ENCODE results near the gene IGFL2. TPM values are rescaled to one million over a fixed set of nuclear protein-coding genes. Genes with fewer than 3 reads are reported as not detected.
"Not testable (repeated sequence)": the region's sequence is repeated elsewhere in the genome, so short reads cannot be mapped to it uniquely, and the experiment has no call there.

Gene IGFL2
- total RNA-seq, 1 experiment from 2014 or later: not detected

DNA sequence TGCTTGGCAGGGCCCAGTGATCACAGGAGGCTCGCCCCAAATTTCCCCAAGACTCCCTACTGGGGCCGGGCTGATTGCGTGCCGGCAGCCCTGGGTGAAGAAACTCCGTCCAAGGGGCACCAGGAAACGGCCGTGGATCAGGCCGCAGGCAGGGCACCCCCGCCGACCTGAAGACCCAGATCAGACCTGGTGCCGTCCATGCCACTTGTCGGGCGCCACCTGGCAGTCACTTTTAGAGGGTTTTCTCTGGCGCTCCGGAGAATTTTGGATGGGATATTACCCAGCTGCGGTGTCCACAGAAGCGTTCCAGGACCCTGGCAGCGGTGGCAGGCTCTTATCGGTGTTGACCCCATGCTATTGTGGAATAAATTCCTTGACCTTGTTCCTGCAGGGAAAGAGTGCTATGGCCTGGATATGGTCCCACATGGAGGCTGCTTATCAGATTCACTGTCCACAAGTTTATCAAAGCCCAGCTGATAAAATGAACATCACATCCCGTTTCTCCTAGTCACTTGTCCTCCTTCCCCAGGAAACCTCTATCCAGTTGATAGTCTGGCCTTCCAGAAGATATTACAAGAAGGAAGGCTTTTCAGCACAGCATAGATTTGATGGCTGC, 38.2 kb downstream of the IGFL2 start:
- DNase-seq (ENCODE audit: extremely low read depth, low read depth): no peak

DNA sequence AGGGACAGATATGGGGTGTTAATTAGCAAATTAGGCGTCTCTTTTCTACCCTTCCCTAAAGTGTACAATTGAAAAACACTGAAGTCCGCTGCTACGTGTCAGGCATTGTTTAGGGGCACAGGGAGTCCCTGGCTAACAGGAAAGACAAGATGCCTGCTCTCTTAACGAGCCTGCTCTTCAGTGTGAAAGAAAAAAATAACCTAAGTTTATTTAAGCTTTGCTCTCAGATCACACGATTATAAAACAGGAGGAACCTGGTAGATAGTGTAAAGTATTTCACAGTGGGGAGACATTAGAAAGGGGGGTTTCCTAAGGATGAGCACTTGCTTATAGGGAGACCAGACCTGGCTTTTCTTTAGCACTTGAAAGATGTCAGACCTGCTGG, 38.7 kb downstream of the IGFL2 start:
- no peak for DNase-seq (ENCODE audit: extremely low read depth, low read depth)

DNA sequence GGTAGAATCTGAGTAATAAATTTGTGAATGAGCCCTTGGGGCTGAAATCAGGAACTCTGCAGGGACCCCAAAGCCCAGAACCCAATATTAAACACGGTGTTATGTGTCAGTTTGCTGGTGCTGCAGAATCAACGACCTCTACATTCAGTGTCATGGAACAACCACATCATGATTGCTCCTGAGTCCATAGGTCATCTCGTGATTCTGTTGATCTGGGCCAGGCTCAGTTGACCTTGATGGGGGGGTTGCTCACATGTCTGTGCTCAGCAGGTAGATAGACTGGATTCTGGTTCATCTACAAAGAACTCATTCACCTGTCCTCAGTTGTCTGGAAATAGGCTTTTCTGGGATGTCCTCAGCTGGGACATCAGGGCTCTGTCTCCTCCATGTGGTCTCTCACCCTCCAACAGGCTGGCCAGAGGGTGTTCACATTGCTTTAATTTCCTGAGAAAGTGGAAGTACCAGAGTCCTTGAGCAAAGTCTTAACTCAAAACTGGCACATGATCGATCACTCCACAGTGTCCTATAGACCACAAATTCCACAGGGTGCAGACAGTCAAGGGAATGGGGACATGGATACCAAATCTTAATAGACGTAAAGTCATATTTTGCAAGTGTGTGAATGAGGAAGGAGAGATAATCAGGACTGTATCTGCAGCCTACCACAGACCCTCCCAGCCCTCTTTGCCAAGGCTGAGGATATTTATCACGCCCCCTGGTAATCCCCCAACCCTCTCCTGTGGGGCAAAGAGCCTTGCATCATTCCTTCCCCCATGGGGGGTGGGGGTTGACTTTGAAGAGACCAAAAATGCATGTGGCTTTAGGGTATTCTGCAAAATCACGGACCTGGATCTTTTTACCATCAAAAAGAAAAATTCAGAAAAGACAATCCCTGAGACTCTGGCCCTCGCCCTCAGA, 42.2 kb downstream of the IGFL2 start:
- DNase-seq (ENCODE audit: extremely low read depth, low read depth): no peak

DNA sequence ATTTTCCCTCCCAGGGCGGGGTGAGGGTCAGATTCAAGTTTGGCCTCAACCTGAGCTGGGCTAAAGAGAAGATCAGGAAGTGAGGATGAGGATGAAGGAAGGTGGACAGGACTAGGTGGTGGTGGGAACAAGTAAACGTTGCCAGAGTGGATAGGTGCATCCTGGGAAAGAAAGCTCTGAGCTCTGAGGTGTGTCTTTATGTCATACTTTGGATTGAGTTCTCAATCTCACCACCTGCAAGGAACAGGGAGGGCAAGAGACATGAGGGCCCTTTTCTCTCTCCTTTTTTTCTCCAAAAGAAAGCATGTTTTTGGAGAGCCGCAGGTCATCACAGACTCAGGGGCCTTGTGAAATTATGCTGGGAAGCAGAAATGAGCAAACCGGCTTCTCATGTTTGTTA, 43.3 kb downstream of the IGFL2 start:
- no peak for DNase-seq (ENCODE audit: extremely low read depth, low read depth)

DNA sequence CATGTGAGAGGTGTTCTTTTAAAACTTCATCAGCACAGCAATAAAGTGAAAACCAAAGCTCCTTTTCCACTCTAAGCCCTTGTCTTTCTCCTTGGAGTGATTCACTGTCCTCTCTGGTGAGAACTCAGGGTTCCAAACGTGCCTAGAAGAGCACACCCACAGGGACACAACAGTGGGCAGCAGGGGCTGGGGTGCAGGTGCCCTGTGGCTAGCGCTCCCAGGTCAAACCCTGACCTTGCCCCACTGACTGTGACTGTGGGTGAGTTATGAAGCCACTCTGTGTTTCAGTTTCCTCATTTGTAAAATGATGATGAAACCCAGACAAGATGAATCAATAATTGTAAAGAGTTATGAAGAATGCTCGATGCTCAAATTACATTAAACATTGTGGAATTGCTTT, 43.9 kb downstream of the IGFL2 start:
- DNase-seq (ENCODE audit: extremely low read depth, low read depth): no peak

DNA sequence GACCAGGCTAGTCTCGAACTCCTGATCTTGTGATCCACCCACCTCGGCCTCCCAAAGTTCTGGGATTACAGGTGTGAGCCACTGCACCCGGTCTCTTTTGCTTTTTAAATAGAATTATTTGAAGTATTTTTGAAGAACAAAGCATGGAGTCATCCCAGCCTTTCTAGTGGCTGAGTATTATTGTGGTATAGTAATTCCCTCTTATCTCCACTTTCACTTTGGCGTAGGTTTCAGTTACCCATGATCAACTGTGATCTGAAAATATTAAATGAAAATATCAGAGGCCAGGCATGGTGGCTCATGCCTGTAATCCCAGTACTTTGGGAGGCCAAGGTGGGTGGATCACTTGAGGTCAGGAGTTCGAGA, 44.6 kb downstream of the IGFL2 start:
- DNase-seq (ENCODE audit: extremely low read depth, low read depth): not testable (repeated sequence)

DNA sequence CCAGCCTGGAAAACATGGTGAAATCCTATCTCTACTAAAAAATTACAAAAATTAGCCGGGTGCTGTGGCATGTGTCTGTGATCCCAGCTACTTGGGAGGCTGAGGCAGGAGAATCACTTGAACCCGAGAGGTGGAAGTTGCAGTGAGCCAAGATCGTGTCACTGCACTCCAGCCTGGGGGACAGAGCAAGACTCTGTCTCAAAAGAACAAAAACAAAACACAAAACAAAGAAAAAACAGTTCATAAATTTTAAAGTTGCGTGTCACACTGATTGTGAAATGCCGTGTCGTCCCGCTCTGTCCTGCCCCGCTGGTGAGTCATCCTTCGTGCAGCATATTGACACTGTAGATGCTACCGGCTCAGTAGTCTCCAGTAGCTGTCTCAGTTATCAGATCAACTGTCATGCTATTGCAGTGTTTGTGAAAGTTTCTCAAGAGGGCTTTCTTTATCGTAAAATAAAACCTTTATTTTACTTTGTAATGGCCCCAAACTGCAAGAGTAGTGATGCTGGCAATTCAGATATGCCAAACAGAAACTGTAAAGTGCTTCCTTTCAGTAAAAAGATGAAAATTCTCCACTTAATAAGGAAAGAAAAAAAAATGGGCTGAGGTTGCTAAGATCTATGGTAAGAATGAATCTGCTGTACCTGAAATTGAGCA, 45.1 kb downstream of the IGFL2 start:
- peak; percentile 80 for DNase-seq (ENCODE audit: extremely low read depth, low read depth)

DNA sequence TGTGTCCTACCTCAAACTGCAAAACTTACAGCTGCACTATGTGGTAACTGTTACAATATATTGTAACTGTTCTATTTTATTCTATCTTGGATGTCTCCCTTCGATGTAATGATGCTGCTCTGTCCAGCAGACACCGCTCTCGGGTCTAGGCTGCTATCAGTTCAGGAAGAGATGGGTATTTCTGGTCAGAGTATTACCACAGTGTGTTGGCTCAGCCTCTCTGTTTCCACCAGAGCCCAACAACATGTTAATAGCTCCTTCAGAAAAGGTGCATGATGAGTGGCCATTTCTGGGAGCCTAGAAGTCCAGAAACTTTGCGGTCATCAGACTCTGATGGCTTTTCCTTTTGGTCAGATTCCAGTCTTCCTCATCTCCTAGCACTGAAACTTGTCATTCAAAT, 45.6 kb downstream of the IGFL2 start:
- no peak for DNase-seq (ENCODE audit: extremely low read depth, low read depth)

DNA sequence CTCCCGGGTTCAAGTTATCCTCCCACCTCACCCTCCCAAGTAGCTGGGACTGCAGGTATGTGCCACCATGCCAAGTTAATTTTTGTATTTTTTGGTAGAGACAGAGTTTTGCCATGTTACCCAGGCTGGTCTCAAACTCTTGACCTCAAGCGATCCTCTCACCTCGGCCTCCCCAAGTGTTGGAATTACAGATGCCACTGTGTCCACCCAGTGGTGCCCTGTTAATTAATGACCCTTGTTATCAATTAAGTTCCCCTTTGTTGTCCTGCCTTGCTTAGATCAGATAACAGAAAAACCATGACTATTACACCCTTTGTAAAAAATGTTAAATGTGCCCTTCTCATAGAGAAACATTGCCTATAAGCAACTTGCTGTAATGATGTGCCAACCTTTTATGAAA, 47.1 kb downstream of the IGFL2 start:
- no peak for DNase-seq (ENCODE audit: extremely low read depth, low read depth)

DNA sequence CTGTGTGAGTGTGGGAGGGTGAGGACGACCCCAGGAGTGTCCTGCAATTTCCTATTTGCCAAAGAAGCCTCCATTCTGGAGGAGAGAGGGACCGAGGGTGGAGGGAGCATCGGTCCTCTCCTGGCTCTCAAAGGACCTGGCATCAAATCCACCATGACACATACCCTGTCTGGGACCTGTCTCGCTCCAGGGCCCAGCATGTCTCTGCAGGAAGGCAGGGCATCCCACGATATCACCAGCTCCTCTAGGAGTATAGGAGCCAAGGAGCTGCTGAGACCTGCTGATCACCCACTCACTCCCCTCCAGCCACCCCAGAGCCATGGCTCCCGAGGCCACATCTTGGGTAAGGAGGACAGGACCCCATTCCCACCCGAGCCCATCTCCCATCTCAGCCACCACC, 47.9 kb downstream of the IGFL2 start:
- DNase-seq (ENCODE audit: extremely low read depth, low read depth): not testable (repeated sequence)

DNA sequence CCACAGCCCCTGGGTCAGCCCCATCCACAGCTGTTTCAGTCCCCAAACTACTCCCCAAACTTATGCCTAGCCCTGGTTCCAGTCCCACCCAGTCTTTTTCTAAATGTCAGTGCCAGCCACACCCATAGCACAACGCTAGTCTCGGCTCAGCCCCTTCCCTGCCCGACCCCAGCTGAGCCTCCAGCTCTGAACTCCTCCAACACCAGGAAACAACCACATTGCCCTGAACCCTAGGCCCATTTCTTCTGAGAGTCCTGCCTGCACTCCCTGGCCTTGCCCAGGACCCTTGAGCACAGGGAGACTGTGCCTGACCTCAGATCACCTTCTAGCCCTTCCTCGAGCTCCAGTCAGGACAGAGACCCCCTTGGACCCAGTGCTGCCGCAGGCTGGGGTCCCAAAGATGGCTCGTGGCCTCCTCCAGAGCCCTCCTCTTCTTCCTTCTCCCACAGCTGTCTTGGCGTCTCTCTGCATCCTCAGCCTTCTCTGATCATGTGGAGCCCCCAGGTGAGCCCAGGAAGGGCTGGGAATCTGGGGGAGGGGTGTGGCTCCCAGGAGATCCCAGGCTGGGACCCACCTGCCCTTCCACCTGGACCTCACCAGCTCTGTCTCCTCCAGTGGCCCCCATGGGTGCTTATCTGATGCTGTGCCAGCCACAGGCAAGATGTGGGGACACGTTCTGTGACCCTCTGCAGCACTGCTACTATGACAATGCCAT, 48.5 kb downstream of the IGFL2 start:
- DNase-seq (ENCODE audit: extremely low read depth, low read depth): no peak

DNA sequence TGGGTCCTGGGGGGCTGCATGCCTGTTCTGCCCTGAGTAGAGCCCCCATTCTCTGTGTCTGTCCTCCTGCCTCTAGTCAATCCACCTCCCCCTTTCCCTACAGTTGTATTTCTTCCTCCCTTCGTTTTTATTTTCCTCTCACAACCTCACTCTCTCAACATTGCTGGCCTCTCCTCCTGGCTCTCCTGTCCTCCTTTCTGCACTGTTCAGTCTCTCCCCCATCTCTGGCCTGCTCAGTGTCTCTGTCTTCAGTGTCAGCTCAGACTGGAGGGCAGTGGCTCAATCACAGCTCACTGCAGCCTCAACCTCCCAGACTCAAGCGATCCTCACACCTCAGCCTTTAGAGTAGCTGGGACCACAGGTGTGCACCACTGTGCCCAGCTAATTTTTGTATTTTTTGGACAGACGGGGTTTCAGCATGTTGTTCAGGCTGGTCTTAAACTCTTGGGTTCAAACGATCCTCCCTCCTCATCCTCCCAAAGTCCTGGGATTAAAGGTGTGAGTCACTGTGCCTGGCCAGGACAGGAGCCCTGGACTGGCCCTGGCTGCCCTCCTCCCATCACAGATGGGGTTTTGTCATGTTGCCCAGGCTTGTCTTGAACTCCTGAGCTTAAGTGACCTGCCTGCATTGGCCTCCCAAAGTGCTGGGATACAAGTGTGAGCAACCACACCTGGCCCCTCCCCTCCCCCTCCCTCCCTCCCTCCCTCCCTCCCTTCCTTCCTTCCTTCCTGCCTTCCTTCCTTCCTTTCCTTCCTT, 49.5 kb downstream of the IGFL2 start:
- no peak for DNase-seq (ENCODE audit: extremely low read depth, low read depth)

DNA sequence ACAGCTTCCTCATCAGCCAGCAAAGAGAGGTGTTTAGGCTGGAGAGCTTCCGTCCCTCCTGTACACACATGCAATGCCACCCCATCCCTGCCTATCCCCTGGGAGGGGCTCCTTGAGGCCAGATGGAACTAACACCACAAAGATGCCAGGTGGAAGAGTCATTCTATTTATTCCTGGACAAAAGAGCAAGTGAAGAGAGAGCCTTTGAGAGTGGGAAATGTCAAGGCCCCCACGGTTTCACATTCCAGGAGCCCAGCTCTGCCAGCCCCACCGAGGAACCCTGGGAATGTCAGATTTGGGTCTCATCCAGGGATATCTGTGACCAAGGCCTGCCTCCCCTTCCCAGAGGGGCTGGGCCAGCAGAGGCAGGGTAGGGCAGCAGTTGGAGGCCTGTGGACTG, 50.7 kb downstream of the IGFL2 start:
- no peak for DNase-seq (ENCODE audit: extremely low read depth, low read depth)

DNA sequence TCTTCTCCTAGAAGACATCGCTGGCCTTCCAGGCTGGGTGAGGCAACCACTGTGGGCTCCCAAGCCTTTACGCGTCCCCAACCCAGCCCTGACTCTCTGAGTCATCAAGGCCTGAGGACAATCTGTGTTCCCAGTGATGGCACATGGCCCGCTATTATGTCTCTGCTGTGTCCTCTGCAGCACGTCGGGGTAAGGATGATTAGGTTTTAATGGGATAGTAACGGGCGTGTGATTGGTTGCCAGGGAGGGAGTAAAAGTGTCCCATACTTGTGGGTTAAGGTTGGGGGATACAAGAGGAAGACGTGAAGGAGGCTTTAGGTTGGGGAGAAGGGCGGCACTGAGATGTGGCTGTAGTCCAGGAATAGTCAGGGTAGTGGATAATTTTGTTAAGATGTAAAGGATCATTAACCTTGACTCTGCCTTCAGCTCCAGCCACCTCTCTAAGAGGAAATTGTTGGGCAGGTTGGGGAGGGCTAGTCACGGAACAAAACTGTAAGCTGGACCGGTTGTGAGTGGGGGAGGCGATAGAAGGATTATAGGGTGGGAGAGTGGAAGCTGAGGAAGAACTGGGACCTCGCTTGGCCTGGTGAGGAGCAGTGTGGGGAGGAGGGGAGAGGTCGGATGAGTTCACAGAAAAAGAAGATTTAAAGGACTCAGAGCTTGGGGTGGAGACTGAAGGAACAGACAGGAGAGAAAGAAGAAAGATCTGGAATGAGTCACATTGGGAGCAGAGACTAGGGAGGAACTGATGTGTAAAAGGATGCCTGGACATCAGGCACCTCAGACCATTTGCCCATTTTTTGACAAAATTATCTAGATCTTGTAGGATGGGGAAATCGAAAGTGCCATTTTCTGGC, 53.6 kb downstream of the IGFL2 start:
- no peak for DNase-seq (ENCODE audit: extremely low read depth, low read depth)

DNA sequence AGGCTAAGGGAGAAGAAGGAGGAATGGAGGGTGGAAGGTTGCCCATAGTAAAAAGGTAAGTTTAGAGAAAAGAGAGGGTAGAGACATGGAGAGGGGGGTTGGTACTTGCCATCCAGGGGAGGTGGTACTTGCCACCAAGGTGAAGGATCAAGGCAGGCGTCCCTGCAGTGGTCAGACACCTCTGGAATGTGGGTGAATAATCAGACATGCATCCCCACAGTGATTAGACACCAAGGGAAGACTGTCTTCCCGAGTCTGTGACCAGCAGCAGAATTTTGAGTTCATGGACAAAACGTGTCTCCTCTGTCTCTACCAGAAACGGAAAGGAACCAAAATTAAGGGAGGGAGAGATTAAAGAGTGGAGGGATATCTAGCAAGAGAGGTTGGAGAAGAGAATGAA, 54.4 kb downstream of the IGFL2 start:
- DNase-seq (ENCODE audit: extremely low read depth, low read depth): no peak

DNA sequence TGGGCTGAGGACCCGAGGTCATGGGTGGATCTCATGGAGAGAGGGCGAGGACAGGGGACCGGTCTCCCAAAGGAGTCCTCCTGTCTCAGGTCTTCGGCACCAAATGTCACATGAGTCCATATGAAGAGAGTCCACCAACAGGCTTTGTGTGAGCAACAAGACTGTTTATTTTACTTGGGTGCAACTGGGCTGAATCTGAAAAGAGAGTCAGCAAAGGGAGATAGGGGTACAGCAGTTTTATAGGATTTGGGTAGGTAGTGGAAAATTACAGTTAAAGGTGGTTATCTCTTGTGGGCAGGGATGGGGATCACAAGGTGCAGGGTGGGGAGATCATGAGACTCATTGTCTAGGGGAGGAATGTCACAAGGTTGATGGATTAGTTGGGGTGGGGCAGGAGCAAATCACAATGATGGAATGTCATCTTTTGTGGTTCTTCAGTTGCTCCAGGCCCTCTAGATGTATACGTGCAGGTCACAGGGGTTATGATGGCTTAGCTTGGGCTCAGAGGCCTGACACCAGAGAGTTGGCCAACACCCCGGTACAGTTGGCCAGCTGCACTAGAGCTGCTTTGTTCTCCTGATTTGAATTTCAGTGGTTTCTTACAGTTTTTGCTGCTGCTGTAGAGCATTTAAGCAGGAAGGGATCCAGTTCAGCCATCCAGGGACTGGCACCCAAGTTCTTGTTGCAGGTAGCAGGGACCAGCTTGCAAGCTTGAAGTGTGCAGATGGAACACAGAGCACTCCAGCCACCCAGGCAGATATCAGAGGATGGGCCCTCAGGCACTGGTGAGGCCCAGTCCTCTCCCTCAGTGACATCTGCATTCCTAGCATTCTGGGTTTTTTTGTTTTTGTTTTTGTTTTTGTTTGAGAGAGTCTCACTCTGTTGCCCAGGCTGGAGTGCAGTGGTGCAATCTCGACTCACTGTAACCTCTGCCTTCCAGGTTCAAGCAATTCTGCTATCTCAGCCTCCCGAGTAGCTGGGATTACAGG, 55.1 kb downstream of the IGFL2 start:
- no peak for DNase-seq (ENCODE audit: extremely low read depth, low read depth)

DNA sequence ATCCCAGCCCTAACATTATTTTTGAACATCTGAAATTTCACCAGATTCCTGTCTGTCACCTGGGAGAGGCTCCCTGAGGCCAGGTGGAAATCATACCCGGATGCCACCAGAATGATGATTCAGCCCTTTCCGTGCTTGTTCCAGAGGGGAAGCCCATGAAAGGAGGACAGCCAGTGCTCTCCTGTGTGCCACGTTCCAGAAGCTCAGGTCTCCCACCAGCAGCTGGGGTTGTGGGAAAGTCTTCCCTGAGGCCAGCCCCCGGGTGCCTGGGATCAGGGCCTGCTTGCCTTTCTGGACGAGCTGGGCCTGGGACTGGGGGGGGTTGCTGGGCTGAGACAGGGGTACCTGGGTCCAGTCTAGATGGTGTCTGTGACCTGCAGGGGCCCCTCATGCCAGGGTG, 56.0 kb downstream of the IGFL2 start:
- no peak for DNase-seq (ENCODE audit: extremely low read depth, low read depth)

Data from NCI-H460 (cell line).